ENCODE measurements around the gene VTI1A.

DNA sequence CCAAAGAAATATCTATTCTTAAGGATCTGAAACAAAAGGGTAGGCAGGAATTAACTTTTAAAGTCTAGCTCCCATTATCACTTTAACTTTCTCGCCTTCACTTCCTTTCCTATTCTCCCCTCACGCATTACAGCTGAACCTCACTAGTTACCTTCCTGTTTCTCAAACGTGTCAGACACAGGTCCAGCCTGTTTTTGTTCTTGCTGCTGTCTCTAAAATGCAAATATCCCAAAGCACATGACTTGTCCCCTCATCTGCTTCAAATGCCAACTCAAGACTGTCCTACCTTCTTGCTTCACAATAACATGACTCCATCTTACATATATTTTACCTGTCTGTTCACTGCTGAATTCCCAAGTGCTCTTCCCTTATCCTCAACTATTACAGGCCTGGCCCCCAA, 17.9 kb upstream of the VTI1A start:
- TF ChIP-seq POLR2A (IDR thresholded peaks at IDR 0.05), result no peak
- TF ChIP-seq, protein P1, sequence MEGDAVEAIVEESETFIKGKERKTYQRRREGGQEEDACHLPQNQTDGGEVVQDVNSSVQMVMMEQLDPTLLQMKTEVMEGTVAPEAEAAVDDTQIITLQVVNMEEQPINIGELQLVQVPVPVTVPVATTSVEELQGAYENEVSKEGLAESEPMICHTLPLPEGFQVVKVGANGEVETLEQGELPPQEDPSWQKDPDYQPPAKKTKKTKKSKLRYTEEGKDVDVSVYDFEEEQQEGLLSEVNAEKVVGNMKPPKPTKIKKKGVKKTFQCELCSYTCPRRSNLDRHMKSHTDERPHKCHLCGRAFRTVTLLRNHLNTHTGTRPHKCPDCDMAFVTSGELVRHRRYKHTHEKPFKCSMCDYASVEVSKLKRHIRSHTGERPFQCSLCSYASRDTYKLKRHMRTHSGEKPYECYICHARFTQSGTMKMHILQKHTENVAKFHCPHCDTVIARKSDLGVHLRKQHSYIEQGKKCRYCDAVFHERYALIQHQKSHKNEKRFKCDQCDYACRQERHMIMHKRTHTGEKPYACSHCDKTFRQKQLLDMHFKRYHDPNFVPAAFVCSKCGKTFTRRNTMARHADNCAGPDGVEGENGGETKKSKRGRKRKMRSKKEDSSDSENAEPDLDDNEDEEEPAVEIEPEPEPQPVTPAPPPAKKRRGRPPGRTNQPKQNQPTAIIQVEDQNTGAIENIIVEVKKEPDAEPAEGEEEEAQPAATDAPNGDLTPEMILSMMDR (IDR thresholded peaks at IDR 0.05), result no peak

Measured in breast epithelium (tissue), 3 donors.